GM20000 (cell line): Measurements from ENCODE around the gene MBNL2.
A peak's percentile ranks its signal among the peaks of the same experiment; 100 is the strongest.

Experiments
- DNase-seq: peaks from one replicate; pipeline ENCODE4 v3.0.0; 2012; ENCODE audit warnings: low spot score
- CTCF ChIP-seq: IDR thresholded peaks from 2 replicates; pipeline ENCODE4 v1.5.1; 2012; ENCODE audit warnings: mild to moderate bottlenecking, control low read depth; ENCODE audit errors: extremely low read depth, missing control alignments

The MBNL2 gene

GRCh38 chr13:97339019-97339987 lies 117.2 kb downstream of the MBNL2 start:
- no peak for DNase-seq
- no peak for TF ChIP-seq CTCF

- TF ChIP-seq CTCF = no peak
- DNase-seq = no peak
These were observed 118.0 kb downstream of the MBNL2 start for GRCh38 chr13:97339988-97340749.

GRCh38 chr13:97341135-97341534 lies 119.0 kb downstream of the MBNL2 start:
- TF ChIP-seq CTCF = no peak
- DNase-seq = no peak

GRCh38 chr13:97342136-97342535 lies 120.0 kb downstream of the MBNL2 start:
- TF ChIP-seq CTCF = no peak
- DNase-seq = no peak

- DNase-seq = no peak
- TF ChIP-seq CTCF = no peak
These were observed 120.8 kb downstream of the MBNL2 start for GRCh38 chr13:97342936-97343335.

GRCh38 chr13:97344265-97345175 lies 122.4 kb downstream of the MBNL2 start:
- peak; percentile 57 for DNase-seq
- peak; percentile 35 for TF ChIP-seq CTCF
